Measurements from ENCODE around the gene BABAM2. TPM values are rescaled to one million over a fixed set of nuclear protein-coding genes. Genes with fewer than 3 reads are reported as not detected.

BABAM2 gene
- total RNA-seq, 1 experiment from 2014 or later = 27.1 TPM

DNA sequence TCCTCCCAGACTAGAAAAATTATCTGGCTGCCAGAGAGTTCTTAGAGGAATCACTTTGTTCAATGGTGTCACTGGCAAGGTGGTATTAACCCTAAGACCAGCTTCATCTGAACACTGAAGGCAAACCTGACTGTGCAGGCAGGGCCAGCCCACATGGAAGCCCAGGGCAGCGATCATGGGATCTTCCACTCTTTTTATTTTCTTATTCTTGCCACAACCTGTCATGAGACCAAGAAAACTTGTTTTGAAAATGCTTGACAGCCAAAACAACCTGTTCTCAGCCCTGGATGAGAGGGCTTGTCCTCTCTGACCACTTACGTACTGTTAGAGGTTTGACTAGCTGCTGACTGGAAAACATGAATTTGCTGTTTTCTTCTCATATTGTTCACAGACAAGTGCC lies 426.9 kb downstream of the BABAM2 start:
- Histone ChIP-seq H3K79me1 (ENCODE audit: insufficient read depth, low read depth, low read length, poor library complexity, severe bottlenecking) (no peaks in the 10 kb centered on the region), H2AFZ (ENCODE audit: low read length) (no peak overlapping the region), H3K18ac (ENCODE audit: insufficient read length, low read depth, low read length) (no peak overlapping the region), H3K14ac (ENCODE audit: insufficient read depth, low read length) (no peak overlapping the region), H3T11ph (ENCODE audit: low read length) (no peak overlapping the region), H3K27ac (ENCODE audit: insufficient read length, low read depth, low read length) (no peak overlapping the region), H3K4me2 (ENCODE audit: insufficient read depth, insufficient read length, low read length) (no peak overlapping the region), H3K9ac (ENCODE audit: extremely low read depth, insufficient read length, low read length) (no peak overlapping the region), H3K4ac (ENCODE audit: low read depth, low read length) (no peak overlapping the region), H2BK120ac (ENCODE audit: low read depth, low read length, poor library complexity, severe bottlenecking) (no peak overlapping the region), H2BK15ac (ENCODE audit: low read depth, low read length) (no peak overlapping the region), H2AK5ac (ENCODE audit: insufficient read length, low read length) (no peak overlapping the region), H4K5ac (ENCODE audit: insufficient read length, low read depth, low read length) (no peak overlapping the region), H3K23ac (ENCODE audit: insufficient read length, low read depth, low read length) (no peak overlapping the region), H3K9me3 (ENCODE audit: control insufficient read depth, low read depth, low read length) (no peaks in the 10 kb centered on the region), H2BK20ac (ENCODE audit: low read depth, low read length, poor library complexity, severe bottlenecking) (no peak overlapping the region), H4K20me1 (ENCODE audit: control insufficient read depth, insufficient read depth, insufficient read length) (no peaks in the 10 kb centered on the region), H3K27me3 (ENCODE audit: insufficient read depth, low read length) (no peaks in the 10 kb centered on the region; the same call in 1 of the 2 replicates), H4K91ac (ENCODE audit: insufficient read length, low read depth, low read length) (no peak overlapping the region), H2BK5ac (ENCODE audit: insufficient read length, low read length) (no peak overlapping the region), H3K23me2 (ENCODE audit: insufficient read length, low read depth, low read length, poor library complexity, severe bottlenecking) (no peaks in the 10 kb centered on the region), H4K8ac (replicated peaks; ENCODE audit: insufficient read length, low read depth, low read length) (no peak overlapping the region), H3K79me2 (ENCODE audit: insufficient read depth, low read length) (no peaks in the 10 kb centered on the region), H3K56ac (ENCODE audit: insufficient read length, low read depth, low read length) (no peak overlapping the region), H3K4me1 (ENCODE audit: insufficient read depth, low read length) (peaks cover 23% of the 10 kb centered on the region), H2BK12ac (ENCODE audit: insufficient read length, low read depth, low read length) (no peak overlapping the region)
- no peak overlapping the region for H3K27ac Mint-ChIP-seq
- no peaks in the 10 kb centered on the region for H3K9me3 Mint-ChIP-seq
- no peak for DNase-seq
- H3K4me1 Mint-ChIP-seq = peaks cover 50 to 62% of the 10 kb centered on the region in 2 experiments
- no peaks in the 10 kb centered on the region for H3K36me3 Mint-ChIP-seq (ENCODE audit: insufficient read depth in 1 of 3, low read depth in 3 of 3)
- no peaks in the 10 kb centered on the region for H3K27me3 Mint-ChIP-seq (ENCODE audit: low read depth)
- no peak for TF ChIP-seq CTCF (conservative IDR thresholded peaks at IDR 0.05)
- no peak overlapping the region for H3K4me3 Mint-ChIP-seq
- WGBS (ENCODE audit: extremely low coverage, insufficient read length, low lambda C conversion rate) = no CpG with 5 or more reads among the region's 2 CpGs

Data from H9 (cell line).